Colonic mucosa (tissue), 4 donors: Measurements from ENCODE around the gene MAOB. TPM values are rescaled to one million over a fixed set of nuclear protein-coding genes. Genes with fewer than 3 reads are reported as not detected.
A peak's percentile ranks its signal among the peaks of the same experiment; 100 is the strongest.
"Not testable (repeated sequence)": the region's sequence is repeated elsewhere in the genome, so short reads cannot be mapped to it uniquely, and the experiment has no call there.

Experiments used
- DNase-seq: peaks from one replicate; pipeline ENCODE4 v3.0.0-alpha.2; 2020
- H3K27ac ChIP-seq: fragments of 200-600 bp; one replicate; pipeline ENCODE4 v1.8.0; 2021
- H3K27me3 ChIP-seq: fragments of 200-600 bp; one replicate; pipeline ENCODE4 v1.8.0; 2021
- H3K36me3 ChIP-seq: fragments of 200-600 bp; one replicate; pipeline ENCODE4 v1.8.0; 2021
- H3K4me1 ChIP-seq: fragments of 200-600 bp; one replicate; pipeline ENCODE4 v1.8.0; 2021; ENCODE audit warnings: mild to moderate bottlenecking
- H3K4me3 ChIP-seq: fragments of 200-600 bp; one replicate; pipeline ENCODE4 v1.8.0; 2021
- H3K9ac ChIP-seq, 2 donors: one replicate each; pipeline ENCODE4 v1.7.0; 2013; ENCODE audit warnings: control low read depth in 2 of 2, low read depth in 2 of 2, low read length in 2 of 2
- H3K9me3 ChIP-seq: fragments of 200-600 bp; one replicate; pipeline ENCODE4 v1.8.0; 2021
- intact Hi-C: fragments of 100-400 bp; cut with DNase I; formaldehyde crosslinking; loops from one replicate; pipeline ENCODE4 v1.14.1; 2022
- total RNA-seq, 2 donors: library from RNA; stranded (reverse); fragmentation: NEBNext Ultra II Directional in 1 of 2; extraction: Animal tissue kit (Norgen Biotek cat#: 25700) in 1 of 2; gene quantifications; one replicate each; pipeline ENCODE4 v1.2.1, GENCODE V29; 2021
- TF ChIP-seq, protein P1 (sequence below): fragments of 200-600 bp; IDR thresholded peaks from one replicate; pipeline ENCODE4 v1.8.0; 2022; ENCODE audit warnings: antibody characterized with exemption, mild to moderate bottlenecking
- donor health status: healthy.
- donor health status: DM: no; HTN: no; CAD: no.
- donor health status: DM: no; HTN: no; CAD: no.

The MAOB gene
- 1 to 10 TPM; 4.4 to 9.2 TPM for total RNA-seq

- Histone ChIP-seq H3K4me1 (no peaks in the 10 kb centered on the region), H3K36me3 (no peaks in the 10 kb centered on the region), H3K4me3 (peak within 1 kb of the TSS; percentile 8), H3K9me3 (no peaks in the 10 kb centered on the region), H3K27me3 (no peaks in the 10 kb centered on the region), H3K9ac (no peak within 1 kb of the TSS), H3K27ac (no peak within 1 kb of the TSS)
- DNase-seq, result peak; percentile 41
- intact Hi-C loops, result no loop called here
- TF ChIP-seq, protein P1, sequence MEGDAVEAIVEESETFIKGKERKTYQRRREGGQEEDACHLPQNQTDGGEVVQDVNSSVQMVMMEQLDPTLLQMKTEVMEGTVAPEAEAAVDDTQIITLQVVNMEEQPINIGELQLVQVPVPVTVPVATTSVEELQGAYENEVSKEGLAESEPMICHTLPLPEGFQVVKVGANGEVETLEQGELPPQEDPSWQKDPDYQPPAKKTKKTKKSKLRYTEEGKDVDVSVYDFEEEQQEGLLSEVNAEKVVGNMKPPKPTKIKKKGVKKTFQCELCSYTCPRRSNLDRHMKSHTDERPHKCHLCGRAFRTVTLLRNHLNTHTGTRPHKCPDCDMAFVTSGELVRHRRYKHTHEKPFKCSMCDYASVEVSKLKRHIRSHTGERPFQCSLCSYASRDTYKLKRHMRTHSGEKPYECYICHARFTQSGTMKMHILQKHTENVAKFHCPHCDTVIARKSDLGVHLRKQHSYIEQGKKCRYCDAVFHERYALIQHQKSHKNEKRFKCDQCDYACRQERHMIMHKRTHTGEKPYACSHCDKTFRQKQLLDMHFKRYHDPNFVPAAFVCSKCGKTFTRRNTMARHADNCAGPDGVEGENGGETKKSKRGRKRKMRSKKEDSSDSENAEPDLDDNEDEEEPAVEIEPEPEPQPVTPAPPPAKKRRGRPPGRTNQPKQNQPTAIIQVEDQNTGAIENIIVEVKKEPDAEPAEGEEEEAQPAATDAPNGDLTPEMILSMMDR, result no peak
These were observed at the start of gene MAOB for GRCh38 chrX:43882294-43882681. Gene MAOB, minus strand, starts transcription at chrX:43882450. Its CDS starts 151 bp downstream, at chrX:43882299.

DNA sequence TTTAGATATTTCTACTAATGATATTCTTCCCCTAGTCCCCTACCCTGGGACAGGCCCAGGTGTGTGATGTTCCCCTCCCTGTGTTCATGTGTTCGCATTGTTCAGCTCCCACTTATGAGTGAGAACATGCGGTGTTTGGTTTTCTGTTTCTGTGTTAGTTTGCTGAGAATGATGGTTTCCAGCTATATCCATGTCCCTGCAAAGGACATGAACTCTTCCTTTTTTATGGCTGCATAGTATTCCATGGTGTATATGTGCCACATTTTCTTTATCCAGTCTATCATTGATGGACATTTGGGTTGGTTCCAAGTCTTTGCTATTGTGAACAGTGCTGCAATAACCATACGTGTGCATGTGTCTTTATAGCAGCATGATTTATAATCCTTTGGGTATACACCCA is 39.8 kb upstream of the MAOB start:
- H3K9ac ChIP-seq, DNase-seq, H3K4me3 ChIP-seq, H3K4me1 ChIP-seq, H3K9me3 ChIP-seq, H3K27me3 ChIP-seq, intact Hi-C loops, H3K36me3 ChIP-seq, H3K27ac ChIP-seq: not testable (repeated sequence)

- H3K27ac ChIP-seq, H3K4me3 ChIP-seq, DNase-seq, H3K36me3 ChIP-seq, intact Hi-C loops, H3K9me3 ChIP-seq, H3K27me3 ChIP-seq, H3K4me1 ChIP-seq, H3K9ac ChIP-seq: not testable (repeated sequence)
These were observed 28.5 kb upstream of the MAOB start for GRCh38 chrX:43910772-43911171.

- Histone ChIP-seq H3K27ac (no peak overlapping the region), H3K4me1 (no peaks in the 10 kb centered on the region), H3K9ac (no peak overlapping the region), H3K9me3 (no peaks in the 10 kb centered on the region), H3K27me3 (no peaks in the 10 kb centered on the region), H3K36me3 (no peaks in the 10 kb centered on the region), H3K4me3 (no peak overlapping the region)
- DNase-seq, result no peak
- TF ChIP-seq, protein P1, result no peak
- intact Hi-C loops, result no loop called here
These were observed 27.8 kb upstream of the MAOB start for GRCh38 chrX:43910012-43910411.

DNA sequence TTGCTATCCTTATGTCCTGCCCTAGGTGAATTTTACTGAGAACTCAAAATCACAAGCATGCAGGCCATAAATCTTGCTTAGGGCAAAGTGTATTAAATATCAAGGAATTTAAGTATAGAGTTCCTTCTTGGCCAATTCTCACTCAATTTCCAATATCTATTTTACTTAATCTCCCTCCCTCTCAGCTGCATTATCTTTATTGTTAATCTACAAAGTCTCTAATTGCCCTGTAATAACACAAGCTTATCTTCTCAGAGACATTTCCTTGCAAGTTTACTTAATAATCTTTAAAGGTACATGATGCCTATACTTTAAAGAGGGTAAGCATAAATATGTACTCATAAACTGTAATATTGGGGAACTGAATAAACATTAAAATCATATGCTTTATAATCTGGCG is 26.9 kb upstream of the MAOB start:
- intact Hi-C loops, result no loop called here
- TF ChIP-seq, protein P1, result no peak
- Histone ChIP-seq H3K9me3 (no peaks in the 10 kb centered on the region), H3K27me3 (no peaks in the 10 kb centered on the region), H3K27ac (no peak overlapping the region), H3K36me3 (no peaks in the 10 kb centered on the region), H3K4me3 (no peak overlapping the region), H3K9ac (no peak overlapping the region), H3K4me1 (no peaks in the 10 kb centered on the region)
- DNase-seq, result no peak

DNA sequence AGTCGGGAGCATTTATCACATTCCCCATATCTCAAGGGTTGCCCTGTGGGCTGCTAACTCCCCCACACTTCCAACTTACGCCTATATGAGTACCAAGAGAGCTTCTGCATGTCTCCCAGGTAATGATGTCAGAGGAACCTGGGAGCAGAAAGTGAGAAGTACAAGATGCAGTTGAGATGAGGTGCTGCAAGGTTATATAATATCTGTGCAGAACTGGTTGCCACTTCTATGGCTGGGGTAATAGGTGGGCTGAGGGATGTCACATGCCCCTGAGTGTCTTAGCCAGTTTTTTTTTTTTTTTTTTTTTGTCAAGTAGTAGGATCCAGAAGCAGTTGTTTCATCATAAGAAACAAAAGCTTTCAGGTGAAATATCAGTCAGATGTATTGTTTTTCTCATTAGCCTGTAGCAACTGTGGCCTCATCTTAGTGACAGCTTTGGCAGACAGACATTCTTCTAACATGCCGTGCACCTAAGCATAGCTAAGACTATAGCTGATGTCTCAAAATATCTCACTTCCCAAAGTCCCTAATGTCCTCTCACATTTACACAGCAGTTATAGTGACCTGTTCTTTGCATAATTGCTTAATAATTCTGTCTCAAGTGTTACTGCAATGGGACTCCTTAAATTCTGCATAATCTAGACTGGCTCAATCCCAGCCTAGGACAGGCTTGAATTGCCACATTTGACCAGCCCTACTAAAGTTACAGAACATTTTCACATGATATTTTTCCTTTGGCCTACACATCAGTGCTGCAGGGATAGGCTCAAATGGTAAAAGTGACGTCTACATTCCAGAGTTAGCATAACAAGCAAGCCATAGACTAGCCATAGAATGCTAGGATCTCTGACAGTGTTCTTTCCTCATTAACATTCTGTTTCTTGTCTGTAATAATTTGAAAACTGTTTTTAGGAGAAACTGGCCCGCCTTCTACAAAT is 17.9 kb upstream of the MAOB start:
- TF ChIP-seq, protein P1, result no peak
- Histone ChIP-seq H3K36me3 (no peaks in the 10 kb centered on the region), H3K27me3 (peaks cover 5% of the 10 kb centered on the region), H3K4me1 (no peaks in the 10 kb centered on the region), H3K9ac (no peak overlapping the region), H3K9me3 (no peaks in the 10 kb centered on the region), H3K27ac (no peak overlapping the region), H3K4me3 (no peak overlapping the region)
- DNase-seq, result no peak
- intact Hi-C loops, result no loop called here
